ENCODE results near the gene PDE4D.

GRCh38 chr5:58987193-58987592, 906.3 kb downstream of the PDE4D start:
- TF ChIP-seq EP300 (IDR thresholded peaks at IDR 0.05) = no peak
- TF ChIP-seq CTCF (IDR thresholded peaks at IDR 0.05) = no peak
- no peak for TF ChIP-seq POLR2A (IDR thresholded peaks at IDR 0.05)

Measured in tibial nerve (tissue), 4 donors.